Lower leg skin (tissue), 3 donors: ENCODE data around the gene UBE4B.

Source experiments
- POLR2A ChIP-seq, 2 donors: fragments of 450-650 bp; IDR thresholded peaks; one replicate each; pipeline ENCODE4 v1.6.1; 2016 to 2017; ENCODE audit warnings: antibody characterized with exemption in 2 of 2, mild to moderate bottlenecking in 1 of 2, moderate library complexity in 1 of 2
- TF ChIP-seq, protein P1 (sequence below), 3 donors: fragments of 450-650 bp; IDR thresholded peaks; one replicate each; pipeline ENCODE4 v1.5.1; 2016; ENCODE audit warnings: antibody characterized with exemption in 3 of 3, mild to moderate bottlenecking in 3 of 3, moderate library complexity in 2 of 3

DNA sequence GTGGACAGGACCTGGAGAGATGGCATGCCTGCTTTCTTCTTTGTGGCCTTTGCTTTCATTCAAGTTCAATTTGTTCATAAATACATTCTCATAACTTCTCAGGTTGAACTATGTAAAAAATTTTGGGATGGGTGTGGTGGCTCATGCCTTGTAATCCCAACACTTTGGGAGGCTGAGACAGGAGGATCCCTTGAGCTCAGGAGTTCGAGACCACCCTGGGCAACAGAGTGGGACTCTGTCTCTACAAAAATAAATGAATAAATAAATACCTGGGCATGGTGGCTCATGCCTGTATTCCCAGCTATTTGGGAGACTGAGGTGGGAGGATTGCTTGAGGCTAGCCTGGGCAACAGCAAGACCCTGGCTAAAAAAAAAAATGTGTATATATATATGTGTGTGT, 179.7 kb downstream of the UBE4B start:
- TF ChIP-seq, protein P1, sequence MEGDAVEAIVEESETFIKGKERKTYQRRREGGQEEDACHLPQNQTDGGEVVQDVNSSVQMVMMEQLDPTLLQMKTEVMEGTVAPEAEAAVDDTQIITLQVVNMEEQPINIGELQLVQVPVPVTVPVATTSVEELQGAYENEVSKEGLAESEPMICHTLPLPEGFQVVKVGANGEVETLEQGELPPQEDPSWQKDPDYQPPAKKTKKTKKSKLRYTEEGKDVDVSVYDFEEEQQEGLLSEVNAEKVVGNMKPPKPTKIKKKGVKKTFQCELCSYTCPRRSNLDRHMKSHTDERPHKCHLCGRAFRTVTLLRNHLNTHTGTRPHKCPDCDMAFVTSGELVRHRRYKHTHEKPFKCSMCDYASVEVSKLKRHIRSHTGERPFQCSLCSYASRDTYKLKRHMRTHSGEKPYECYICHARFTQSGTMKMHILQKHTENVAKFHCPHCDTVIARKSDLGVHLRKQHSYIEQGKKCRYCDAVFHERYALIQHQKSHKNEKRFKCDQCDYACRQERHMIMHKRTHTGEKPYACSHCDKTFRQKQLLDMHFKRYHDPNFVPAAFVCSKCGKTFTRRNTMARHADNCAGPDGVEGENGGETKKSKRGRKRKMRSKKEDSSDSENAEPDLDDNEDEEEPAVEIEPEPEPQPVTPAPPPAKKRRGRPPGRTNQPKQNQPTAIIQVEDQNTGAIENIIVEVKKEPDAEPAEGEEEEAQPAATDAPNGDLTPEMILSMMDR (IDR thresholded peaks at IDR 0.05) = no peak
- TF ChIP-seq POLR2A (IDR thresholded peaks at IDR 0.05) = no peak
